Measurements from ENCODE around the gene POTEM.
"Not testable (repeated sequence)": the region's sequence is repeated elsewhere in the genome, so short reads cannot be mapped to it uniquely, and the experiment has no call there.

The POTEM gene

DNA sequence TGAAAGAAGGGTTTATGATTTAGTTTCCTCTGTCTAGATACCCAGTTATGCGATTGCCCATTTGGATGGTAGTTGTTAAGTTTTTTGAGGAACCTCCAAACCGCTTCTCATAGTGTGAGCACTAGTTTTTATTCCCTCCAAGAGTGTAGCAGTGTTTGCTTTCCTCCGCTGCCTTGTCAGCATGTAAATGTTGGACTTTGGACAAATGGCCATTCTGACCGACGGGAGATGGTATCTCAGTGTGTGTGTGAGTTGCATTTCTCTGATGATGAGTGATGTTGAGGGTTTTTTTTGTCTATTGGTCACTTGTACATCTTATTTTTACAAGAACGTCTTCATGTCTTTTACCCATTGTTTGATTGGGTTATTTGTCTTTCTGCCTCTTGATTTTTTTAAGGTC lies 11.4 kb upstream of the POTEM start:
- not testable (repeated sequence) for H3K27ac ChIP-seq (ENCODE audit: low read depth, low read length); H3K27me3 ChIP-seq (ENCODE audit: insufficient read depth, low read length); H4K91ac ChIP-seq (ENCODE audit: low read depth, low read length); H4K8ac ChIP-seq (ENCODE audit: low read depth, low read length); H3K18ac ChIP-seq (ENCODE audit: low read length); H2AK5ac ChIP-seq (ENCODE audit: low read length); H2AFZ ChIP-seq (ENCODE audit: insufficient read depth, low read length, poor library complexity); H3K4ac ChIP-seq (ENCODE audit: low read depth, low read length); H4K12ac ChIP-seq (ENCODE audit: low read depth, low read length); H3K4me3 ChIP-seq (ENCODE audit: low read depth, low read length); H3K9me3 ChIP-seq (ENCODE audit: insufficient read depth, low read depth, low read length); H3K9ac ChIP-seq (ENCODE audit: low read length); H2BK120ac ChIP-seq (ENCODE audit: insufficient read depth, low read length, poor library complexity); H3K4me2 ChIP-seq (ENCODE audit: low read length); DNase-seq; H2BK5ac ChIP-seq (ENCODE audit: low read depth, low read length, poor library complexity); H3K79me2 ChIP-seq (ENCODE audit: control insufficient read depth, insufficient read depth, low read length, poor library complexity); H3K79me1 ChIP-seq (ENCODE audit: low read length); H3K23ac ChIP-seq (ENCODE audit: low read length); H2BK12ac ChIP-seq (ENCODE audit: low read length); H3K4me1 ChIP-seq (ENCODE audit: control insufficient read depth in 1 of 2, insufficient read depth in 2 of 2, low read length in 2 of 2); H3K36me3 ChIP-seq (ENCODE audit: control insufficient read depth in 1 of 2, insufficient read depth in 2 of 2, low read length in 2 of 2); H3K14ac ChIP-seq (ENCODE audit: low read length)
- no CpG with 5 or more reads among the region's 6 CpGs for WGBS (ENCODE audit: extremely low coverage, insufficient coverage, insufficient read length)

DNA sequence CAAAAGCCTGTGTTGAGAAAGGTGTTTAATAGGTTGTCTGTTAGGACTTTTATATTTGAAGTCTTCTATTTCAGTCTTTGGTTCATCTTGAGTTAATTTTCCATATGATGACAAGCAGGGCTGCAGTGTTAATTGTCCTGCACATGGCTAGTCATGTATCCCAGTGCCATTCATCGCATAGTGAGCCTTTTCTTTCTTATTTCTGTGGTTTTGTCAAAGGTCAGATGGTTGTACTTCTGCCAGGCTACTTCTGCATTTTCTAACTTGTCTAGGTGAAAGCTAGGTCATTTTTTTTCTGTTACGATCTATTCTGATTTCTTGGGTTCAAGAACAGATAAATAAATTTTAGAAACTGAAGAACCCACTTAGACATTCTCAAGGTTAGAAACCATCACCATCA lies 5.7 kb upstream of the POTEM start:
- H3K27me3 ChIP-seq (ENCODE audit: insufficient read depth, low read length); DNase-seq; H4K12ac ChIP-seq (ENCODE audit: low read depth, low read length); H3K9ac ChIP-seq (ENCODE audit: low read length); H4K91ac ChIP-seq (ENCODE audit: low read depth, low read length); H3K4me2 ChIP-seq (ENCODE audit: low read length); H3K4me3 ChIP-seq (ENCODE audit: low read depth, low read length); H2AFZ ChIP-seq (ENCODE audit: insufficient read depth, low read length, poor library complexity); H3K4ac ChIP-seq (ENCODE audit: low read depth, low read length); H3K9me3 ChIP-seq (ENCODE audit: insufficient read depth, low read depth, low read length); H2AK5ac ChIP-seq (ENCODE audit: low read length); H3K79me2 ChIP-seq (ENCODE audit: control insufficient read depth, insufficient read depth, low read length, poor library complexity); H3K14ac ChIP-seq (ENCODE audit: low read length); H3K23ac ChIP-seq (ENCODE audit: low read length); H3K18ac ChIP-seq (ENCODE audit: low read length); H2BK5ac ChIP-seq (ENCODE audit: low read depth, low read length, poor library complexity); H2BK120ac ChIP-seq (ENCODE audit: insufficient read depth, low read length, poor library complexity); H2BK12ac ChIP-seq (ENCODE audit: low read length); H3K27ac ChIP-seq (ENCODE audit: low read depth, low read length); H3K36me3 ChIP-seq (ENCODE audit: control insufficient read depth in 1 of 2, insufficient read depth in 2 of 2, low read length in 2 of 2); H3K79me1 ChIP-seq (ENCODE audit: low read length); H3K4me1 ChIP-seq (ENCODE audit: control insufficient read depth in 1 of 2, insufficient read depth in 2 of 2, low read length in 2 of 2); H4K8ac ChIP-seq (ENCODE audit: low read depth, low read length): not testable (repeated sequence)
- no CpG with 5 or more reads among the region's 2 CpGs for WGBS (ENCODE audit: extremely low coverage, insufficient coverage, insufficient read length)

DNA sequence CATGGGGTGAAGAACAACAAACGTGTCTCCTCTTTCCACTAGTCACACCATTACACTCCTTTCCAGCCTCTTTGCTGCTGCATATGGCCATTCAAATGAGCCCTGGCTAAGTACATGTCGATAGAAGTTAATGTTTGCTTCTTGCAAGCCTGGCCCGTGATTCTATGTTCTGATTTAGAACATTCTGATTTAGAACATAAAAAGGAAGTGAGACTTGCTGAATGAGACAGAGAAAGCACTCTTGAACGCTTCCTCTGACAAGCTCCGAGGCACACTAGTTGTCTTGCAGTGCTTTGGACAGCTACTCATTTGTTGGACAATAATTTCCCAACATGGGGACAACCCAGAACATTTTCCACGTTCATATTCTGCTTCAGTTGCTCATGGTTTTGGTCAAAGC lies 5.1 kb upstream of the POTEM start:
- H3K79me2 ChIP-seq (ENCODE audit: control insufficient read depth, insufficient read depth, low read length, poor library complexity); H3K9ac ChIP-seq (ENCODE audit: low read length); H2BK12ac ChIP-seq (ENCODE audit: low read length); H4K8ac ChIP-seq (ENCODE audit: low read depth, low read length); H3K4me1 ChIP-seq (ENCODE audit: control insufficient read depth in 1 of 2, insufficient read depth in 2 of 2, low read length in 2 of 2); H4K91ac ChIP-seq (ENCODE audit: low read depth, low read length); H3K14ac ChIP-seq (ENCODE audit: low read length); H3K4me2 ChIP-seq (ENCODE audit: low read length); H3K36me3 ChIP-seq (ENCODE audit: control insufficient read depth in 1 of 2, insufficient read depth in 2 of 2, low read length in 2 of 2); DNase-seq; H3K27me3 ChIP-seq (ENCODE audit: insufficient read depth, low read length); H3K23ac ChIP-seq (ENCODE audit: low read length); H3K79me1 ChIP-seq (ENCODE audit: low read length); H3K4me3 ChIP-seq (ENCODE audit: low read depth, low read length); H2BK5ac ChIP-seq (ENCODE audit: low read depth, low read length, poor library complexity); H2AK5ac ChIP-seq (ENCODE audit: low read length); H3K27ac ChIP-seq (ENCODE audit: low read depth, low read length); H4K12ac ChIP-seq (ENCODE audit: low read depth, low read length); H2BK120ac ChIP-seq (ENCODE audit: insufficient read depth, low read length, poor library complexity); H3K18ac ChIP-seq (ENCODE audit: low read length); H3K9me3 ChIP-seq (ENCODE audit: insufficient read depth, low read depth, low read length); H2AFZ ChIP-seq (ENCODE audit: insufficient read depth, low read length, poor library complexity); H3K4ac ChIP-seq (ENCODE audit: low read depth, low read length): not testable (repeated sequence)
- WGBS (ENCODE audit: extremely low coverage, insufficient coverage, insufficient read length), result no CpG with 5 or more reads among the region's 6 CpGs

DNA sequence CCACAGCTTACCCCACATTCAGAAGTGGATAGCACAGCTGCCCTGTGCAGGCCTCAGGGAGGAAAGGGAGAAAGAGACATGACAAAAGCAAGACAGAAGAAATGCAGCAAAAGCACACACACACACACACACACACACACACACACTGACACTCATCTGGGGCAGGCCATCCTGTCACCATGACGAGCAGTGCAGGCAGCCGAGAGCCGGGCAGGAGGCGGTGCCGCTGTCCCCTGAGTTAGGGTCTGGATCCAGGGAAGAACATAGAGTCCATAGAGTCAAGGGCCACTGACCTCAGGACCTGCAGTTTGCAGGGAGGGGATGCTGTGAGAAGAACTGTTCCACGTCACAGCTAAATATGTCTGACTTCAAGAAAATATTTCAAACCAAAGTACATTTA lies 4.0 kb upstream of the POTEM start:
- not testable (repeated sequence) for H2BK12ac ChIP-seq (ENCODE audit: low read length); H3K18ac ChIP-seq (ENCODE audit: low read length); H3K36me3 ChIP-seq (ENCODE audit: control insufficient read depth in 1 of 2, insufficient read depth in 2 of 2, low read length in 2 of 2); H3K23ac ChIP-seq (ENCODE audit: low read length); H2AFZ ChIP-seq (ENCODE audit: insufficient read depth, low read length, poor library complexity); H3K4me1 ChIP-seq (ENCODE audit: control insufficient read depth in 1 of 2, insufficient read depth in 2 of 2, low read length in 2 of 2); H2BK5ac ChIP-seq (ENCODE audit: low read depth, low read length, poor library complexity); H3K4me3 ChIP-seq (ENCODE audit: low read depth, low read length); H3K9ac ChIP-seq (ENCODE audit: low read length); H4K91ac ChIP-seq (ENCODE audit: low read depth, low read length); H3K79me2 ChIP-seq (ENCODE audit: control insufficient read depth, insufficient read depth, low read length, poor library complexity); H3K27ac ChIP-seq (ENCODE audit: low read depth, low read length); DNase-seq; H3K79me1 ChIP-seq (ENCODE audit: low read length); H2AK5ac ChIP-seq (ENCODE audit: low read length); H3K4me2 ChIP-seq (ENCODE audit: low read length); H4K8ac ChIP-seq (ENCODE audit: low read depth, low read length); H3K4ac ChIP-seq (ENCODE audit: low read depth, low read length); H3K27me3 ChIP-seq (ENCODE audit: insufficient read depth, low read length); H2BK120ac ChIP-seq (ENCODE audit: insufficient read depth, low read length, poor library complexity); H3K14ac ChIP-seq (ENCODE audit: low read length); H3K9me3 ChIP-seq (ENCODE audit: insufficient read depth, low read depth, low read length); H4K12ac ChIP-seq (ENCODE audit: low read depth, low read length)
- no CpG with 5 or more reads among the region's 6 CpGs for WGBS (ENCODE audit: extremely low coverage, insufficient coverage, insufficient read length)

DNA sequence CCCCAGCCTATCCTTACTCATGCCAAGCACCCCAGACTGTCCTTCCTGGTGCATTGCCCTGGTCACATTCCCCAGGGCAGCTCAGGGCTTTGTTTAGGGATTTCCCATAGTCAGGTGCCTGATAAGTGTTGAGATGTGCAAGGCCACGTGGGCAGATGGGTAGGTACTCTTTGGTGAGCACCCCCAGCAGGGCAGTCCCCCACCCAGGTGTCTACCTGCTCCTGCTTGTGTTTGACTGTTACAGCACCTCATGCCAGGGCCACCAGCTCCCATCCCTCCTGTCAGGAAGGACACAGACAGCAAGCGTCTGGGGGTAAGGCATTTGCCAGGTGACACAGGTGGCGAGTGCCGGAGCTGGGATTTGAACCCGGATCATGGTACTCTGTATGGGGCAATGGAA lies 2.4 kb upstream of the POTEM start:
- H3K9ac ChIP-seq (ENCODE audit: low read length); H3K27ac ChIP-seq (ENCODE audit: low read depth, low read length); H4K12ac ChIP-seq (ENCODE audit: low read depth, low read length); H2AFZ ChIP-seq (ENCODE audit: insufficient read depth, low read length, poor library complexity); H4K91ac ChIP-seq (ENCODE audit: low read depth, low read length); H3K23ac ChIP-seq (ENCODE audit: low read length); H3K4me3 ChIP-seq (ENCODE audit: low read depth, low read length); H4K8ac ChIP-seq (ENCODE audit: low read depth, low read length); H2BK12ac ChIP-seq (ENCODE audit: low read length); H2AK5ac ChIP-seq (ENCODE audit: low read length); H3K4me2 ChIP-seq (ENCODE audit: low read length); H3K9me3 ChIP-seq (ENCODE audit: insufficient read depth, low read depth, low read length); H2BK120ac ChIP-seq (ENCODE audit: insufficient read depth, low read length, poor library complexity); H3K4me1 ChIP-seq (ENCODE audit: control insufficient read depth in 1 of 2, insufficient read depth in 2 of 2, low read length in 2 of 2); H3K14ac ChIP-seq (ENCODE audit: low read length); H3K36me3 ChIP-seq (ENCODE audit: control insufficient read depth in 1 of 2, insufficient read depth in 2 of 2, low read length in 2 of 2); H2BK5ac ChIP-seq (ENCODE audit: low read depth, low read length, poor library complexity); DNase-seq; H3K4ac ChIP-seq (ENCODE audit: low read depth, low read length); H3K79me1 ChIP-seq (ENCODE audit: low read length); H3K18ac ChIP-seq (ENCODE audit: low read length); H3K79me2 ChIP-seq (ENCODE audit: control insufficient read depth, insufficient read depth, low read length, poor library complexity); H3K27me3 ChIP-seq (ENCODE audit: insufficient read depth, low read length): not testable (repeated sequence)
- WGBS (ENCODE audit: extremely low coverage, insufficient coverage, insufficient read length), result no CpG with 5 or more reads among the region's 5 CpGs

Measured in trophoblast cell (in vitro differentiated cells and primary cell).